Measurements from ENCODE around the gene ZNF296. TPM values are rescaled to one million over a fixed set of nuclear protein-coding genes. Genes with fewer than 3 reads are reported as not detected.

Gene ZNF296
- total RNA-seq, 2 experiments from 2014 or later: 2.0 to 2.4 TPM

GRCh38 chr19:45079063-45079910 lies 3.0 kb upstream of the ZNF296 start, which contains the start of gene GEMIN7:
Gene GEMIN7, plus strand, starts transcription at chr19:45079260. Its CDS starts 10,855 bp downstream, at chr19:45090115.
- DNase-seq (peak; percentile 61 to 89 (median 73)), ATAC-seq (ENCODE audit: poor library complexity) (peak; percentile 72)
- intact Hi-C loops (cut with DNase I, micrococcal nuclease): loop anchor here (1.0 to 2.0 kb wide), 3 partner anchors 14 to 100 kb away; partner anchors contain the start of genes CLASRP (in 1 of the 2) and PPP1R37 (in 1 of the 2)
- Mint-ChIP-seq H3K27me3 (no peaks in the 10 kb centered on the region), H3K4me1 (ENCODE audit: low read depth) (peaks cover 45% of the 10 kb centered on the region), H3K36me3 (ENCODE audit: low read depth) (peaks cover 17% of the 10 kb centered on the region), H3K9me3 (no peaks in the 10 kb centered on the region), H3K4me3 (peak within 1 kb of the TSS; percentile 93), H3K27ac (peak within 1 kb of the TSS; percentile 79)
- H3K27ac ChIP-seq (ENCODE audit: low read depth in 1 of 2, low read length in 2 of 2): peak within 1 kb of the TSS; percentile 41 to 75
- no peaks in the 10 kb centered on the region for H3K9me3 ChIP-seq (ENCODE audit: control insufficient read depth in 1 of 2, insufficient read depth in 1 of 2, low read length in 2 of 2)
- CTCF ChIA-PET: interaction anchor here (1.0 to 2.4 kb wide), 3 partner anchors 13 to 46 kb away, joined by 3 to 15 read pairs (median 5); partner anchors contain the start of gene PPP1R37
- POLR2A ChIA-PET: interaction anchor here (0.7 to 4.0 kb wide), 5 partner anchors 13 to 180 kb away, joined by 3 to 49 read pairs (median 3); partner anchors contain the start of genes BLOC1S3, CLASRP, PPP1R37 and TRAPPC6A
- peaks cover 62% of the 10 kb centered on the region for H3K4me1 ChIP-seq (ENCODE audit: insufficient read depth, low read length)
- peaks cover 9% of the 10 kb centered on the region for H3K36me3 ChIP-seq (ENCODE audit: insufficient read depth, low read length)
- no peak for TF ChIP-seq CTCF (IDR thresholded peaks at IDR 0.05)
- H3K27me3 ChIP-seq (ENCODE audit: control insufficient read depth in 1 of 2, insufficient read depth in 2 of 2, low read length in 2 of 2): no peaks in the 10 kb centered on the region
- peak within 1 kb of the TSS; percentile 93 for H3K4me3 ChIP-seq (ENCODE audit: low read length)

GRCh38 chr19:45078390-45079062 lies 2.2 kb upstream of the ZNF296 start:
- peak overlapping the region; percentile 93 for H3K4me3 Mint-ChIP-seq
- no peak overlapping the region for H3K27ac Mint-ChIP-seq
- H3K27me3 ChIP-seq (ENCODE audit: control insufficient read depth in 1 of 2, insufficient read depth in 2 of 2, low read length in 2 of 2): no peaks in the 10 kb centered on the region
- no peaks in the 10 kb centered on the region for H3K9me3 Mint-ChIP-seq
- ChIA-PET CTCF (interaction anchor here (1.0 to 2.4 kb wide), 2 partner anchors 14 to 47 kb away, joined by 3 to 15 read pairs; partner anchors contain the start of gene PPP1R37), POLR2A (interaction anchor here (0.7 to 4.0 kb wide), 4 partner anchors 14 to 232 kb away, joined by 3 to 49 read pairs (median 3); partner anchors contain the start of genes CLASRP, NECTIN2 and PPP1R37)
- H3K27me3 Mint-ChIP-seq: no peaks in the 10 kb centered on the region
- peak overlapping the region in 1 of 2 donors; percentile 75 for H3K27ac ChIP-seq (ENCODE audit: low read depth in 1 of 2, low read length in 2 of 2)
- no peak for DNase-seq
- intact Hi-C loops (cut with DNase I, micrococcal nuclease): loop anchor here (1.0 to 2.0 kb wide), 3 partner anchors 14 to 101 kb away; partner anchors contain the start of genes CLASRP (in 1 of the 2) and PPP1R37 (in 1 of the 2)
- H3K4me3 ChIP-seq (ENCODE audit: low read length): peak overlapping the region; percentile 93
- peaks cover 45% of the 10 kb centered on the region for H3K4me1 Mint-ChIP-seq (ENCODE audit: low read depth)
- peaks cover 9% of the 10 kb centered on the region for H3K36me3 ChIP-seq (ENCODE audit: insufficient read depth, low read length)
- no peak for ATAC-seq (ENCODE audit: poor library complexity)
- peaks cover 62% of the 10 kb centered on the region for H3K4me1 ChIP-seq (ENCODE audit: insufficient read depth, low read length)
- H3K36me3 Mint-ChIP-seq (ENCODE audit: low read depth): peaks cover 17% of the 10 kb centered on the region
- H3K9me3 ChIP-seq (ENCODE audit: control insufficient read depth in 1 of 2, insufficient read depth in 1 of 2, low read length in 2 of 2): no peaks in the 10 kb centered on the region
- no peak for TF ChIP-seq CTCF (IDR thresholded peaks at IDR 0.05)
